ENCODE measurements around the gene UNC5A. TPM values are rescaled to one million over a fixed set of nuclear protein-coding genes. Genes with fewer than 3 reads are reported as not detected.

Gene UNC5A
- total RNA-seq, 2 donors from 2014 or later: 0.89 to 1.4 TPM

- TF ChIP-seq CTCF (conservative IDR thresholded peaks at IDR 0.05): no peak
- WGBS, 2 experiments (ENCODE audit: insufficient coverage in 1 of 2, insufficient read length in 1 of 2): 95 to 96% methylated on average over 10 to 24 of the region's 26 CpGs
These were observed 70.1 kb downstream of the UNC5A start for GRCh38 chr5:176880366-176881020.

DNA sequence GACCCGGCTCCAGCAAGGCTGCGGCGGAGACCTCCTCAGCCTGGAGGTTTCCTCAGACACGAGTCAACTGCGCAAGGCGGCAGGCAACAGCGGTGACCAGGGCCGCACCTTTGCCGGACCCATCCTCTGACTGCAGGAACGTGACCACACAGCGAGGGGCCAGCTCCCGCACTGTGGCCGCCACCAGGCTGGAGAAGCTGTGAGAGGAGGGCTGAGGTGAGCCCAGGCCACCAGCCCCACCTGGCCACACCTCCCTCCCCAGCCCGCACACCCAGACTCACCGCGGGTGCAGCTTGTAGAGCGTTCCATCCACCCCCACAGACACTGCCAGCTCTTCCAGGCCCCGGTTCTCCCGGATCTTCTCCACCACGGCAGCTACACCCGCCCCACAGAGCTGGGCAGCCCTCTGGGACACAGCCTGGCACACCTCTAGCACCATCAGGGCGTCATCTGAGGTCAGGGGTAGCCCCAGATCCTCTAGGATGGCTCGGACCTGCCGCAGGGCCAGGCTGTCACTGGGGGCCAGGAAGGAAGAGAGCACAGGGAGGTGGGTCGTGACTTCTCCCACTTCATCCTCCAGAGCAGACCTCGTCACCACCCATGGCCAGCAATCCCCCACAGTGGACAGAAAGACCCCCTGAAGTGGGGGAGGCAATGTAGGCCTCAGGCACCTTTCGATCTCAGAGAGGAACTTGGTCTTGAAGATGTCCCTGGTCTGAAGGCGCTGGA is 70.8 kb downstream of the UNC5A start:
- no peak for TF ChIP-seq CTCF (conservative IDR thresholded peaks at IDR 0.05)
- no peaks in the 10 kb centered on the region for H3K36me3 ChIP-seq (ENCODE audit: control insufficient read depth, insufficient read depth, low read length)
- H3K27ac ChIP-seq (ENCODE audit: low read depth, low read length): no peak overlapping the region
- H3K9me3 ChIP-seq (ENCODE audit: control insufficient read depth, low read length): no peaks in the 10 kb centered on the region
- Mint-ChIP-seq H3K9me3 (no peaks in the 10 kb centered on the region), H3K4me3 (no peak overlapping the region), H3K36me3 (ENCODE audit: low read depth) (no peaks in the 10 kb centered on the region), H3K27me3 (ENCODE audit: insufficient read depth) (no peaks in the 10 kb centered on the region), H3K27ac (no peak overlapping the region), H3K4me1 (peaks cover 4% of the 10 kb centered on the region)
- DNase-seq: no peak
- H3K9ac ChIP-seq (ENCODE audit: extremely low read depth, low read length, poor library complexity, severe bottlenecking): no peak overlapping the region
- no peaks in the 10 kb centered on the region for H3K4me1 ChIP-seq (ENCODE audit: control insufficient read depth, insufficient read depth, low read length)
- WGBS, 2 experiments (ENCODE audit: insufficient coverage in 1 of 2, insufficient read length in 1 of 2): 92 to 95% methylated on average over 15 to 28 of the region's 28 CpGs
- no peaks in the 10 kb centered on the region for H3K27me3 ChIP-seq (ENCODE audit: control insufficient read depth, insufficient read depth, low read length, poor library complexity, severe bottlenecking)
- no peak overlapping the region for H3K4me3 ChIP-seq (ENCODE audit: low read length)

More at GRCh38 chr5:176880366-176881020, 70.1 kb downstream of the UNC5A start:
- Mint-ChIP-seq H3K36me3 (ENCODE audit: low read depth) (no peaks in the 10 kb centered on the region), H3K4me1 (peaks cover 4% of the 10 kb centered on the region), H3K4me3 (no peak overlapping the region), H3K27me3 (ENCODE audit: insufficient read depth) (no peaks in the 10 kb centered on the region), H3K27ac (no peak overlapping the region), H3K9me3 (no peaks in the 10 kb centered on the region)
- Histone ChIP-seq H3K4me3 (ENCODE audit: low read length) (no peak overlapping the region), H3K27ac (ENCODE audit: low read depth, low read length) (no peak overlapping the region), H3K27me3 (ENCODE audit: control insufficient read depth, insufficient read depth, low read length, poor library complexity, severe bottlenecking) (no peaks in the 10 kb centered on the region), H3K9me3 (ENCODE audit: control insufficient read depth, low read length) (no peaks in the 10 kb centered on the region), H3K36me3 (ENCODE audit: control insufficient read depth, insufficient read depth, low read length) (no peaks in the 10 kb centered on the region), H3K9ac (ENCODE audit: extremely low read depth, low read length, poor library complexity, severe bottlenecking) (no peak overlapping the region), H3K4me1 (ENCODE audit: control insufficient read depth, insufficient read depth, low read length) (no peaks in the 10 kb centered on the region)
- DNase-seq: no peak

DNA sequence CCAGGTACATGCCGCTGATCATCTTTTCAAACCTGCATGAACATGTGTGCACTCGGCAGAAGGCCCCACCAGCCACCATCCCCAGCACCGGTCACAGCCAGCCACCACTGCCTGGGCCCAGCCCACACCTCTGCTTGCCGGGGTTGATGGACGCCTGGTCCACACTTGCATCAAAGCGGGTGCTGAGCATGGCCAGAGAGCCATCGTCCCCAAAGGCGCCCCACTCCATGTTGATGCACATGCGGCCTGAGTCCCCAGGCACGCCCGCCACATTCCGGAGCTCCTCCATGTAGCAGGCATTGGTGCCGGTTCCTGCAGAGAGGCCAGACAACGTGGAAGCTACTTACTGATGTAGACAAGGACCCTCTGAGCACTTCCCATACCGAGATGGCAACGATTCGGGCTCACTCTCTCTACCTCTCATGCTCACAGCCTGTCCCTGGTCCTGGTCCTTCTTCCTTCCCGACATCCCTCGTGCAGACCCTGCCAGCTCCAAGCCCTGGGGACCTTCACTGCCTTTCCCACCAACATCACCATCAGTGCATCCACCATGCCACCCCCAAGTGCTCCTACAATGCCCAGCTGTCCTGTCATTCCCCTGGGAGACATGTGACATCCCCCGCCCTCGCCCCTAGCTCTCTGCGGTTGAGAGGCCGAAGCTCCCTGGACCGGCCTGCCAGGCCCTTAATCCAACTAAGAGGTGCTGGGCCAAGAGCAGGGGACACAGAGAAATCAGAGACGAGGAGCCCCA is 71.6 kb downstream of the UNC5A start:
- H3K36me3 Mint-ChIP-seq (ENCODE audit: low read depth): no peaks in the 10 kb centered on the region
- WGBS, 2 experiments (ENCODE audit: insufficient coverage in 1 of 2, insufficient read length in 1 of 2): 91 to 96% methylated on average over 18 to 25 of the region's 25 CpGs

More for the DNA sequence above, 71.6 kb downstream of the UNC5A start:
- H3K4me1 Mint-ChIP-seq: peaks cover 4% of the 10 kb centered on the region
- no peak for TF ChIP-seq CTCF (conservative IDR thresholded peaks at IDR 0.05)
- no peaks in the 10 kb centered on the region for H3K9me3 ChIP-seq (ENCODE audit: control insufficient read depth, low read length)
- H3K27ac Mint-ChIP-seq: no peak overlapping the region
- no peaks in the 10 kb centered on the region for H3K27me3 ChIP-seq (ENCODE audit: control insufficient read depth, insufficient read depth, low read length, poor library complexity, severe bottlenecking)
- H3K27me3 Mint-ChIP-seq (ENCODE audit: insufficient read depth): peaks cover 2% of the 10 kb centered on the region
- H3K4me3 Mint-ChIP-seq: no peak overlapping the region
- H3K4me1 ChIP-seq (ENCODE audit: control insufficient read depth, insufficient read depth, low read length): no peaks in the 10 kb centered on the region
- H3K27ac ChIP-seq (ENCODE audit: low read depth, low read length): no peak overlapping the region
- H3K9me3 Mint-ChIP-seq: no peaks in the 10 kb centered on the region
- DNase-seq: no peak
- no peak overlapping the region for H3K4me3 ChIP-seq (ENCODE audit: low read length)
- H3K36me3 ChIP-seq (ENCODE audit: control insufficient read depth, insufficient read depth, low read length): no peaks in the 10 kb centered on the region
- no peak overlapping the region for H3K9ac ChIP-seq (ENCODE audit: extremely low read depth, low read length, poor library complexity, severe bottlenecking)

Data from endodermal cell (in vitro differentiated cells).